ENCODE data around the gene BACE2.
A peak's percentile ranks its signal among the peaks of the same experiment; 100 is the strongest.
"Not testable (repeated sequence)": the region's sequence is repeated elsewhere in the genome, so short reads cannot be mapped to it uniquely, and the experiment has no call there.

The BACE2 gene

DNA sequence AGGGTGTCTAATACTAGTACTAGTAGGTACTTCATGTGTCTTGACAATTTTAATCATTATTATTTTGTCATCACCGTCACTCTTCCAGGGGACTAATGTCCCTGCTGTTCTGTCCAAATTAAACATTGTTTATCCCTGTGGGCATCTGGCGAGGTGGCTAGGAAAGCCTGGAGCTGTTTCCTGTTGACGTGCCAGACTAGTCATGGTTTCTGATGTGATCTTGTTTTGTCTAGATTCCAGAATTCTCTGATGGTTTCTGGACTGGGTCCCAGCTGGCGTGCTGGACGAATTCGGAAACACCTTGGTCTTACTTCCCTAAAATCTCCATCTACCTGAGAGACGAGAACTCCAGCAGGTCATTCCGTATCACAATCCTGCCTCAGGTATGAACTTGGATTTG is 82.6 kb downstream of the BACE2 start:
- H3K4me3 ChIP-seq (ENCODE audit: low read depth, low read length) = no peak overlapping the region
- DNase-seq (ENCODE audit: low read depth) = no peak

DNA sequence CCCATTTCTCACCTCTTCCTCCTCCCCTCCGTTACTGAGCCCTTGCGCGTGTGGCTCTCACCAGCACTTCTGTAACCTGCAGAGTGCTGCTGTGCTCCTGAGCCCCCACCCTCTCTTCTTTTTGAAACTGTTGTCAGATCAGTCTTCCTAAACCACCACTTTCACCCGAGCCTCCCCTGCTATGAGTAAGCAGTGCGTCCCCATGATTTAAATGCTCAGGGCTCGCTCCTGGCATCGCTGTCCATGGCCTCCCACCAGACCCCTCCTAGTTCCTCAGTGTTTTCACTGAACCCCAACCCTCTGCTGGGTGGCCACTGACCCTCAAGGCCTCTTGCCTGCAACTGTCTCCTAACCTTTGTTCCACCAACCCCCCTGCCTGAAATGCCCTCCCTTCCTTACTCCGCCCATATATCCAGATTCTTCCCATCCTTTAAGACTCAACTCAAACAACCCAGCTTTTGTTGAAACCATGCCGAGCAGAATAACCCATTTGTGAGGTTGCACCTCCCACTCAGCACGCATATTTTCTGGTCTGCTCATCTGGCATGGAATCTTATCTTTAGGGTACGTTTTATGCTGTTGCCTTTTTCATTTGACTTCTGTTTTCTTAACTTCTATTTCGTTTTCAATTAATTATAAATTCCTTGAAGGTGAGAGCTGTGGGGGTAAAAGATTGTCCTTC is 84.1 kb downstream of the BACE2 start:
- no peak overlapping the region for H3K4me3 ChIP-seq (ENCODE audit: low read depth, low read length)
- DNase-seq (ENCODE audit: low read depth) = no peak

DNA sequence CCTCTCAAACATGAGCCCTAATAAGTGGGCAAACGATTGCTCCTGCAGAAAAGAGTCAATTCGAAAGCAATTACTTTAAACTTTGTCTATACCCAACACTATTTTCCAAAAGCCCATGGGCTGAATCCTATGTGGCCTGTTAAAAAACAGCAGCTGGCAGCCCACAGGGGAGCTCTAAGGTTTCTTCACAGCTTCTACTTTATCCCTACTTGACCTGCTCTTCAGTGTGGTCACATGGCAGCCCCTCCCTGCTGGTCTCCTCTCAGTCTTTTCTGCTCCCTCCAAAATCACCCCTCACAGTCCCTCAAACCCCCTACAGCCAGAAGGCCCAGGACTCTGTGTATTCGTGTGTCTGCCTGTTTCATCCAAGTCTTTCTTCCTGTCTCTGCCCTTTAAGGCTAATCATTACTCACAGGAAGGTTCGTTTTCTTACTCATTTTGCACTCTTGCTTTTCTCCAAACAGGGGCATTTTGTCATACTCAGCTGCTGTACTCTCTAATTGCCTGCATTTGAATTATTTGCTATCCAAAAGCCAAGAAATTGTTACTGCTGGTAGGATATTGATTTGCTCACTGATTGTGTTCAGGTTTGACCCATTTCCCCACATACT is 86.2 kb downstream of the BACE2 start:
- H3K4me3 ChIP-seq (ENCODE audit: low read depth, low read length) = no peak overlapping the region
- DNase-seq (ENCODE audit: low read depth) = no peak

DNA sequence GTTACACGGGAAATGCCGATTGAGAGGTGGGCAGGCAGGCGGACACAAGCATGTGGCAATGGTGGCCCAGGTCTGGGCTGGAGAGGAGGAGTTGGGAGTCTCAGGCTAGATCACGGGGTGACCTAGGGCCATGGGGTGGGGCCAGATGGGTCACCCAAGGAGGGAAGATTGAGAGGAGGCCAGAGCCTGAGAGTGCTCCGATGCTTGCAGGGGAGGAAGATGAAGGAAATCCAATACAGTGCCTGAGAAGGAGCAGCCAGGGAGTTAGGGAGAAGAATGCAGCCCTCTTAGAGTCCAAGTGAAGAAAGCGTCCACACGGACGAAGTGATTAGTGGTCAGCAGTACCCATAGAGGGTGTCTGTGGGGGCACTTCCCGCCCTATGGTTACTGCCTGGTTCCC is 87.2 kb downstream of the BACE2 start:
- H3K4me3 ChIP-seq (ENCODE audit: low read depth, low read length) = no peak overlapping the region
- DNase-seq (ENCODE audit: low read depth) = no peak

DNA sequence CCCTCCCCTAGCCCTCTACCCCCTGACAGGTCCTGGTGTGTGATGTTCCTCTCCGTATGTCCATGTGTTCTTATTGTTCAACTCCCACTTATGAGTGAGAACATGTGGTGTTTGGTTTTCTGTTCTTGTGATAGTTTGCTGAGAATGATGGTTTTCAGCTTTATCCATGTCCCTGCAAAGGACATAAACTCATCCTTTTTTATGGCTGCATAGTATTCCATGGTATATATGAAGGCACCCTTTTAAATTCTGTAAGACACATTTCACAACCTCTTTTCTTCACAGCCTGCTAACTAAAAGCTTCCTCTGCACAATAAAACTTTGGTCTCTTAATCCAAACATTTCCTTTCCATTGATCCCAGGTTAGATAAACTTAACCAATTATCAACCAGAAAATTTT is 88.3 kb downstream of the BACE2 start:
- H3K4me3 ChIP-seq (ENCODE audit: low read depth, low read length); DNase-seq (ENCODE audit: low read depth): not testable (repeated sequence)

DNA sequence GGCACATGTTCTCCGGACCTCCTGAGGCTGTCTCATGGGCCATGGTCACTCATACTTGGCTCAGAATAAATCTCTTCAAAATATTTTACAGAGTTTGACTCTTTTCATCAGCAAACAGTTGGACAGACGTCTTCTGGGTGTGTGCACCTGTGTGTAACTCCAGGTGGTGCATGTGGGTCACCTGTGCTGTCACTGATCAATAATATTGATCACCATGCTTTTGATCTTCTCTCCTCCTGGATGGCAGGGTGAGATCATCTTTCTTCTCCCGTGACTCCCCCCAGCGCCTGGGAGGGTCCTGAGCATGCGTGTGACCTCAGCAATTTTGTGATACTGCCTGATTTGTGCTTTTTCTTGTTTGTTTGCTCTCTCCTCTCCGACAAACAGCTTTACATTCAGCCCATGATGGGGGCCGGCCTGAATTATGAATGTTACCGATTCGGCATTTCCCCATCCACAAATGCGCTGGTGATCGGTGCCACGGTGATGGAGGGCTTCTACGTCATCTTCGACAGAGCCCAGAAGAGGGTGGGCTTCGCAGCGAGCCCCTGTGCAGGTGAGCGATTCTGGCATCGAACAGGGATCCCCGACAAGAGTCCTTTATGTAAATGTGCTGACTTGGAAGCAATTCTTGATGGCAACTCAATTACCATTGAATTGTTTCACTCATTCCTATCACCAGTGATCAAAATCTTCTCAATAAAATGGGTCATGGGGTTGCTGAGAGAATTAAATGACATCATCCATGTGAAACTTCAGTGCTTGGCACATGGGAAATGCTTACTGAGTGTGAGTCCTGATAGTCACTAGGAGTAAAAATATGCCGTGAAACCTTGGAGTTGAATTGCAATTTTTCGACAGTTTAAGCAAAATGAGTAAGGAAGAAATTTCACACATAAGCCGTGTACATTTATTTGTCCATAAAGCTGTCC is 89.1 kb downstream of the BACE2 start:
- no peak for DNase-seq (ENCODE audit: low read depth)
- H3K4me3 ChIP-seq (ENCODE audit: low read depth, low read length) = no peak overlapping the region

DNA sequence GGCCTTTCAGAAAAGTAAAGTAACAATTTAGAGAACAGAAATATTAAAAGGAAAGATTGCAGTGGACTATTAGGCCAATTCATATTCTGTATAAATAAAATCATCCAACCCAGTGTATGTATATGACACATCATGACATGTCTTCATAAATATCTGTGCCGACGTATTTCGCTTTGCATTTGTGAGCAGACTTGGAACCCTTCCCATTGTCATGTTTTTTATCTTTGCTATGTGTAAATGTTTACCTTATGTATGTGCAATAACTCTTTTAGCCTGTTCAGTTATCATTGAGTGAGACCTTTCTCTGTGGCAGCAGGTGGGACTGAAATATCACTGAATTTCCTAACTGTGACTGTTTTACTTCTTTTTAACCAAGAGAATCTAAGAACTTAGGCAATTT is 90.7 kb downstream of the BACE2 start:
- no peak overlapping the region for H3K4me3 ChIP-seq (ENCODE audit: low read depth, low read length)
- DNase-seq (ENCODE audit: low read depth) = no peak

DNA sequence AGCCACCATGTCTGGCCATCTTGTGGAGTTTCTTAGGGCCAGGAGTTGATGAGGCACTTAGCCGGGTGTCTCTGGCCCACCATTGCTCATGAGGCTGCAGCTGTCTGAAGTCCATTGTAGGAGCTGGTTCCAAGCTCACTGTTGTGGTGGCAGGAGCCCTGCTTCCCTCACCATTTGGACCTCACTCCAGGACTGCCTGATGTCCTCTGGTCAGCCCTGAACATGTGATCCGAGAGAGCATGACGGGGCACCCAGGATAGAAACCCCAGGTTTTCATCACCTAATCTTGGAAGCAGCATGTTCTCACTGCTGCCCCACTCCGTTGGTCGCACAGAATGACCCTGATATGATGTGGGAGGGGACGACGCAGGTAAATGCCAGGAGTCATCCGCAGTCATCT is 92.5 kb downstream of the BACE2 start:
- DNase-seq (ENCODE audit: low read depth) = no peak
- H3K4me3 ChIP-seq (ENCODE audit: low read depth, low read length) = no peak overlapping the region

DNA sequence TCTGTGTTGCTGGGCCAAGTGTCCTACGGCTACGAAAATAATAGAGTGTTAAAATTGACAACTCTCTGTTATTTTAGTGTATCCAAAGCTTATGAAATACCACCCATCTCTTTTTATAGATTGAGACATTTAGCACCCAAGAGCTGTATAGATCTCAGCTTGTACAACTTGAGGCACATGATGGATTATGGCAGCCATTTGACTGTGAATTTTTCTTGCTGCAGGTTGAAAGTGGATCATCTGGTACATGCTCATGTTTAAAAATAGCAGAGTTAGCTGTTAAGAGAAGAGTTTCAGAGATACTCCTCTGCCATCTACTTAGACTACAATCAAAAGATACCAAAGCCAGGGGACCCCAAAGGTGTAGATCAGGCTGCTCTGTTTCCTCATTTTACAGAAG is 99.4 kb downstream of the BACE2 start:
- DNase-seq (ENCODE audit: low read depth) = no peak
- no peak overlapping the region for H3K4me3 ChIP-seq (ENCODE audit: low read depth, low read length)

DNA sequence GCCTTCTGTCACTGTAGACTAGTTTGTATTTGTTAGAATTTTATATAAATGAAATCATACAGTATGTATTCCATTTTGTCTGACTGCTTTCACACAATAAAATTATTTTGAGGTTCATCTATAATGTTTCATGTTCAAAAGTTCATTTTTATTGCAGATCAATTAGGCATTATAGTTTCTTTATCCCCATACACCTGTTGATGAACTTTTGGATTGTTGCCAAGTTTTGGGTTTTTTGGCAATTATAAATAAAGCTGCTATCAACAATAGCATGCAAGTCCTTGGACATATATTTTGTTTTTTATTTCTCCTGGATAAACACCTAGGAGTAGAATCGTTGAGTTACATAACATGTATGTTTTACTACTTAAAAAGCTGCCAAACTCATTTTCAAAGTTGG is 101.6 kb downstream of the BACE2 start:
- no peak overlapping the region for H3K4me3 ChIP-seq (ENCODE audit: low read depth, low read length)
- DNase-seq (ENCODE audit: low read depth) = no peak

DNA sequence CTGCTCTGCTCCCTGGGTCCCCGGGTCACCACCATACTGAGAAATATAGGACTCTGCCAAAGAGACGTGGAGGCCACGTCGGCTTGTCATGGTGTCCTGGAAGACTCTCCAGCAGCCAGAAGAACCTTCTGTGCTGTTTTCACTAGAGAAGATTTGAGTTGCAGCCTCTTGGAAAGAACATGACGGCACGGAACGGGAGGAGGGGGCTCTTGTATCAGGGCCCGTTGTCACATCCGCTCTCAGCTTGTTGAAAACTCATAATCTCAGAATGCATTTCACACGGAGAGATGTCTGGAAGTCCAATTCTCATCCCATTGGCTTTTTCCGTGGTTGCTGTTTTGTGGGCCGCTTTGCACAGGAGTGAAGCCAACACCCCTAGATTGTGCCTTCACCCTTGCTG is 109.2 kb downstream of the BACE2 start:
- no peak for DNase-seq (ENCODE audit: low read depth)
- H3K4me3 ChIP-seq (ENCODE audit: low read depth, low read length) = no peak overlapping the region

DNA sequence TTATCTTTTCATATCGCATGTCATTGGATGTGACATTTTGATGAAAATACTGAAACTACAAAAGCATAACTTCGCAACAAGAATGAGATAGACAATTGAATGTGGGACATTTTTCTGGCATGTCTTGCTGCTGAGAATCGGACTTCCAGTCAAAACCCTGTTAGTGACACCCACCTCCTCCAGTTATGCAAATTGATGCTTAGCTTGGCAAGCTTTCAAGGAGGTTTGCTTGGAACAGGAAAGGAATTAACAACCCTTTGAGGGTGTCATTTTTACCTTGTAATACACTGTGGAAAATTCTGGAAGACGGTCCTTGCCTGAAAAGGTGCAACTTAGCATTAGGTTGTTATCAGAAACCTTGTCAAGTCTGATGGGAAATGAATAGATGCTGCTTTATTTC is 109.9 kb downstream of the BACE2 start:
- no peak overlapping the region for H3K4me3 ChIP-seq (ENCODE audit: low read depth, low read length)
- DNase-seq (ENCODE audit: low read depth) = no peak

DNA sequence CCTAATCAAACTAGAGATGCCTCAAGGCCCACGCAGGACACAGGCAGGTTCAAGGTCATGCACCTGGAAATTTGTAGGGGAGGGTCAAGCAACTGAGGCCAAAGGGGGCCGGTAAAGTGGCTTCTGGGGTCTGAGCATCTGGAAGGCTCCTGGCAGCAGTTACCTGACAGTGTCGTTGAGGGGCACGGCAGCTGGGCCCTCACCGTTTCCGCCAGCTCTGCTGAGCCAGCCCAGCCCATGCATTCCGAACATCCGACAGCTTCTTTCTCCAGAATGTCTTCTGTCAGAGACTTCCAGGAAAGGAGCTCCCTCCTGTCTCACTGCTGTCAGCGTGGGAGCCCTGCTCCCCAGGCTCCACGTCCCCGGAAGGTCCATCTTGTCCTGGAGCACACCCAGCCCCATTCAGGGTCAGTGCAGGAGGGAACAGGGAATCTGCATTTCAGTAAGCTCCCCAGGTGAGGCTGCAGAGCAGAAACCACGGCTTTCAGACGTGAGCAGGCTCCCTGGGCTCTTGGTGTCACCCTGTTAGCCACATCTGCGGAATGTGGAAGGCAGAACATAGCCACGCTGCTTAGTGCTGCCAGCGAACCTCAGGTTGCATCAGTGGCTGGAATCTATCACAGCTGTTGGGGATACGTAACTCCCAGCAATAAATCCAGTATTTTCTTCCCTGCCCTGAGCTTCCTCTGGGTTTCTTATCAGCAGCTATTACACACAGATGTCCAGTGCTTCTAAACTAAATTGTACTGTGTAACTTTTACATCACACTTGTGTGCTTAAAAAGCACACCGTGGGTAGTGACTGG is 112.4 kb downstream of the BACE2 start:
- peak; percentile 39 for DNase-seq (ENCODE audit: low read depth)
- no peak overlapping the region for H3K4me3 ChIP-seq (ENCODE audit: low read depth, low read length)

DNA sequence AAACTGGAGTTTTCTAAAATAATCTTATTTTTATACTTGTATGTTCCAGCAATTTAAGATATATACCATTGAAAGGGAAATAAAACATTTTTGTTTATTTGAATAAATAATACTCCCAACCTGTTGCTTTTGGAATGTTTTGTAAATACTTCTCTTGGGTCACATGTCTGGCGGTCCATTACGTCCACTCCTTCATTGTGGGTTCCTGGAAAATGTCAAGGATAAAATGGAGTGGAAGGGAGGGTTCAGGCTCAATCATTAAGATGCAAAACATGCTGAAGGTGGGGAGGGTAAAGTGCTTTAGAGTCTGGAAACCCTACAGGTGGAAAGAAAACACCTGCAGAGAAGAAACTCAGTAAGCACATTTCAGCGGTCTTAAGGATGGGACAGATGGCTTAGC is 114.5 kb downstream of the BACE2 start:
- no peak for DNase-seq (ENCODE audit: low read depth)

DNA sequence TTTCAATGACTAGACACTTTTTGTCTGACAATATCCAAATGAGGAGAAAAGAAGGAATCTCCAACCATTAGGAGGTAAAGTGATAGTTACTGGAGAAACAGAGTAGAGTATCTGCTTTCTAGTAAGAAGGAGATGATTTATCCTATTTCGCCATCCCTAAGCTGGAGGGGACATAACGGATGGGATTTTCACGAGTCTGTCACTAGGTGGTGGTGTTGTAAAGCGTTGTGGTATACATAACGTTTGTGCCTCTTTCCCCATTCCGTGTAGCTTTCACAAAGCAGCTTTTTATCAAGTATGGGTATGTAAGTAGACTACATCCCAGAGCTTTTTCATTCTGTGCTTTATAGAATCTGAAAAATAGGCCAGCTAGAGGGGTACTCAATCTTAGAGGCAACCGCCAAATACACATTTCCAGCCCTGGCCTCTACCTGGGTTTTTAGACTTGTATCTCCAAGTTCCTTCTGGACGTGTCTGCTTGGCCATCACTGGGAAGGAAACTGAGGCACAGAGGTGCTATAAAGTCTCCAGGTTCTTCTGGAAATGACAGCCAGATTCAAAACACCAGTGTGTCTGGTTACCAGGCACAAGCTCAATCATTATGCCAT is 115.4 kb downstream of the BACE2 start:
- H3K4me3 ChIP-seq (ENCODE audit: low read depth, low read length) = no peak overlapping the region
- DNase-seq (ENCODE audit: low read depth) = peak; percentile 58

More for the DNA sequence above, 114.5 kb downstream of the BACE2 start:
- H3K4me3 ChIP-seq (ENCODE audit: low read depth, low read length) = no peak overlapping the region

DNA sequence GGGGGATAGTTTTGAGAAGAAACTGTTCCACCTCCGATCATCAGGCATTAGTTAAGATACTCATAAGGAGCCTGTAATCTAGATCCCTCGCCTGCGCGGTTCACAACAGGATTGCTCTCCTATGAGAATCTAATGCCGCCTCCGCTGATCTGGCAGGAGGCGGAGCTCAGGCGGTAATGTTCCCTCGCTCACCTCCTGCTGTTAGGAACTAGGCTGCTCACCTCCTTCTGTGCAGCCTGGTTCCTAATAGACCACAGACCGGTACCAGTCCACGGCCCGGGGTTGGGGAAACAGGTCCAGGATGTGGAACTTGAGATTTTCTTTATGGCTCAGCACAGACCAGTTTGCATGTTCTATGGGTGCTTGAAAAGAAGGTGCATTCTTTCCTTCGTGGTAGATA is 121.5 kb downstream of the BACE2 start:
- DNase-seq (ENCODE audit: low read depth) = no peak
- no peak overlapping the region for H3K4me3 ChIP-seq (ENCODE audit: low read depth, low read length)

DNA sequence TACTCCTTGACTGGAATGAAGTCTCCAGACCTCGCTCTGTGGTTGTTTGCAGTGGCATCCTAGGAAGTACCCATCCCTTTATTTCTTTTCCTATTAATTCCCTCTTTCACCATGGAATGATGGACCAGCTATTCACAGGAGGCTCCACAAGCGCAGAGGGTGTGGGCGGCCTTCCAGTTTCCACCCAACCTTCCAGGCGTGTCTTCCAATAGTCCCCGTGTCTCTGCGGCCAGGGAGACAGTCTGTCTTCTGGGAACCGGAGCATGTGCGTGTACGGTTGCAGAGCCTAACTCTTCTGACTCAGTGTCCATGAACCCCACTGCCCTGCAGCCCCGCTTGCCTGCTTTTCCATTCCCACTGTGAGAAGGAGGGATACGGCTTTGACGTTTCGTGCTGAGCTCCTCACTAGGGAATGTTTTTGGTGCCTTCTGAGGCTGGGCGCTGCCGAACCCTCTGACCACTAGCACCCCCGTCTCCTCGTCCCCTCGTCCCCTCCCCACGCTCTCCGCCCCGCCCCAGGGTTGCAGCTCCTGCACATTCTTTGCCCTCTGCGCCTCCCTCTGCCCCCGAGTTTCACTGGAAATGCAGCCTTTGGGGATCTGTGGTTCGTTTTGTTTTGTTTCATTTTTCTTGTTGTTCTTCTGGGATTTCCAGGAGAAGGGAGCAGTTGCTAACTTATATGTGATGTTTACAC is 122.3 kb downstream of the BACE2 start:
- no peak overlapping the region for H3K4me3 ChIP-seq (ENCODE audit: low read depth, low read length)
- DNase-seq (ENCODE audit: low read depth) = no peak

DNA sequence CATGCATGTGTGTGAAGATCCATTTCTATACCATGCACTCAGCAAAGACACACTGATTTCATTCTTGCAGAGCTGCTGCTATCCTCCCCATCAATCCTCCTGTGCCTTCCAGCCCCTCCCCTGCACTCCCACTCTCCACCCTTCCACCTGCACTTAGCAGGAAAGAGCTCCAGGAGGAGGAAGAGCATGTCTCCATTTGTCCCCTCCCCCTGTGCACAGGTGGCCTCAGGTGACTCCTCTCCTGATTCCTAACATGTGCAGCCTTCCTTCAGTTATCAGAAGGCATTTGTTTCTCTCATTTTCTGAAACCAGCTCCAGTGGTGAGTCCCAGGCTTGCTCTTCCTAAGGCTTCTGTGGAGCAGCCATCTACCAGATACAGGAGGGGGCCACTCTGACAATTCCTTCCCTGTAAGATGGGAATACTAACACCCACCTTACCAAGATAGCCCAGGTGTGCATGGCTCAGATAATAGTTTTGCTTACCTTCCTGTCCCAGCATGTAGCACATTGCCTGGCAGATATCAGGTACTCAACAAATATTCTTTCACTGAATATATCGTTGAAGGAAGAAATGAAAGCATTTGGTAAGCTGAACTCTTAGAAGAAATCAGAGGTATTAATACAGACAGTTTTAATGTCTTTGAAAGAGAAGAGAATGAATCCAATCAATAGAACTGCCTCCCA is 126.7 kb downstream of the BACE2 start:
- DNase-seq (ENCODE audit: low read depth) = no peak
- no peak overlapping the region for H3K4me3 ChIP-seq (ENCODE audit: low read depth, low read length)
